Breast epithelium (tissue), 4 donors: ENCODE measurements around the gene KAT6B. TPM values are rescaled to one million over a fixed set of nuclear protein-coding genes. Genes with fewer than 3 reads are reported as not detected.
A peak's percentile ranks its signal among the peaks of the same experiment; 100 is the strongest.

Source experiments
- DNase-seq, 2 donors: peaks; one replicate each; pipeline ENCODE4 v3.0.0-alpha.2; 2019; ENCODE audit warnings: low spot score in 2 of 2
- H3K27ac ChIP-seq, 2 donors: fragments of 200-600 bp; sonication (generic) in 1 of 2; one replicate each; pipeline ENCODE4 v1.5.1; 2016 to 2019; ENCODE audit warnings: mild to moderate bottlenecking in 1 of 2
- H3K27me3 ChIP-seq, 2 donors: fragments of 200-600 bp; sonication (generic) in 1 of 2; one replicate each; pipeline versions ENCODE4 v1.5.1 to v1.6.0; 2017 to 2019; ENCODE audit warnings: control low read depth in 1 of 2, mild to moderate bottlenecking in 1 of 2
- H3K36me3 ChIP-seq: fragments of 200-600 bp; one replicate; pipeline ENCODE4 v1.5.1; 2019
- H3K4me1 ChIP-seq, 2 donors: fragments of 200-600 bp; sonication (generic); one replicate each; pipeline ENCODE4 v1.5.1; 2016 to 2019; ENCODE audit warnings: control low read depth in 1 of 2
- H3K4me3 ChIP-seq, 3 donors: fragments of 200-600 bp; sonication (generic); 1 replicate in 2 of 3; 2 replicates in 1 of 3; pipeline ENCODE4 v1.5.1; 2016 to 2019; ENCODE audit warnings: mild to moderate bottlenecking in 3 of 3, moderate library complexity in 2 of 3
- H3K9me3 ChIP-seq, 2 donors: fragments of 200-600 bp; sonication (generic) in 1 of 2; one replicate each; pipeline ENCODE4 v1.5.1; 2016 to 2019; ENCODE audit warnings: control low read depth in 1 of 2
- POLR2A ChIP-seq: fragments of 450-650 bp; IDR thresholded peaks from one replicate; pipeline ENCODE4 v1.6.1; 2016; ENCODE audit warnings: antibody characterized with exemption, mild to moderate bottlenecking, moderate library complexity
- POLR2AphosphoS5 ChIP-seq, 3 donors: sonication (generic); formaldehyde crosslinking; IDR thresholded peaks; one replicate each; pipeline ENCODE4 v1.6.1; 2017; ENCODE audit warnings: antibody characterized with exemption in 3 of 3
- intact Hi-C: fragments of 100-400 bp; cut with DNase I; formaldehyde crosslinking; loops from one replicate; pipeline ENCODE4 v1.15.1; 2023; ENCODE audit warnings: low total_unique reads
- total RNA-seq, 3 donors: library from RNA; depleted of rRNA; stranded (reverse); fragments of >200 nt; gene quantifications; one replicate each; pipeline ENCODE4 v1.1.0, GENCODE V29; 2016
- TF ChIP-seq, protein P1 (sequence below), 3 donors: fragments of 450-650 bp; IDR thresholded peaks; one replicate each; pipeline ENCODE4 v1.5.1; 2016 to 2017; ENCODE audit warnings: antibody characterized with exemption in 3 of 3, mild to moderate bottlenecking in 3 of 3, moderate library complexity in 3 of 3

KAT6B gene
- total RNA-seq, 3 donors from 2014 or later = 46.2 to 90.3 (median 55.7) TPM

GRCh38 chr10:74981831-74982633, 155.6 kb downstream of the KAT6B start:
- TF ChIP-seq POLR2A = no peak
- TF ChIP-seq, protein P1, sequence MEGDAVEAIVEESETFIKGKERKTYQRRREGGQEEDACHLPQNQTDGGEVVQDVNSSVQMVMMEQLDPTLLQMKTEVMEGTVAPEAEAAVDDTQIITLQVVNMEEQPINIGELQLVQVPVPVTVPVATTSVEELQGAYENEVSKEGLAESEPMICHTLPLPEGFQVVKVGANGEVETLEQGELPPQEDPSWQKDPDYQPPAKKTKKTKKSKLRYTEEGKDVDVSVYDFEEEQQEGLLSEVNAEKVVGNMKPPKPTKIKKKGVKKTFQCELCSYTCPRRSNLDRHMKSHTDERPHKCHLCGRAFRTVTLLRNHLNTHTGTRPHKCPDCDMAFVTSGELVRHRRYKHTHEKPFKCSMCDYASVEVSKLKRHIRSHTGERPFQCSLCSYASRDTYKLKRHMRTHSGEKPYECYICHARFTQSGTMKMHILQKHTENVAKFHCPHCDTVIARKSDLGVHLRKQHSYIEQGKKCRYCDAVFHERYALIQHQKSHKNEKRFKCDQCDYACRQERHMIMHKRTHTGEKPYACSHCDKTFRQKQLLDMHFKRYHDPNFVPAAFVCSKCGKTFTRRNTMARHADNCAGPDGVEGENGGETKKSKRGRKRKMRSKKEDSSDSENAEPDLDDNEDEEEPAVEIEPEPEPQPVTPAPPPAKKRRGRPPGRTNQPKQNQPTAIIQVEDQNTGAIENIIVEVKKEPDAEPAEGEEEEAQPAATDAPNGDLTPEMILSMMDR (IDR thresholded peaks at IDR 0.05) = no peak
- no peak for TF ChIP-seq POLR2AphosphoS5 (IDR thresholded peaks at IDR 0.05)
- no peak overlapping the region for H3K27ac ChIP-seq
- no peak for DNase-seq
- H3K27me3 ChIP-seq = no peaks in the 10 kb centered on the region
- intact Hi-C loops = no loop called here
- no peaks in the 10 kb centered on the region for H3K9me3 ChIP-seq
- no peaks in the 10 kb centered on the region for H3K36me3 ChIP-seq
- no peak overlapping the region for H3K4me3 ChIP-seq
- H3K4me1 ChIP-seq = no peaks in the 10 kb centered on the region

DNA sequence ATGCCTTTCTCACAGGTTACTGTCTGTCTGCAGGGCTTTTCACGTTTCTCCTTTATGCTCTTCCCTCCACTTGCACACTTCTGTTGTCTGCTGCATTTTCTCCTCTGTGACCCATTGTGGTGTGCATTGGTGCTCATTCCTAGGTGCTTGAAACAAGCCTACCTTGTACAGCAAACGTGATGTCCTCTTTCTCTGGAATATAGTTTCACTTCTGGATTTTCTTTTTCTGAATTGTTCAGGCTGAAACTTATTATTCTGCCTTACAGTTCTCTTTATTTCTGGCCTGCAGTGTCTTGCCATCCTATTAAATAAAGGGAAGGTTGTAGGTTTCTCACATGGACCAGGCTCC, 156.2 kb downstream of the KAT6B start:
- no peak for DNase-seq
- Histone ChIP-seq H3K9me3 (no peaks in the 10 kb centered on the region), H3K27ac (no peak overlapping the region), H3K4me3 (no peak overlapping the region), H3K27me3 (no peaks in the 10 kb centered on the region), H3K36me3 (no peaks in the 10 kb centered on the region), H3K4me1 (no peaks in the 10 kb centered on the region)
- TF ChIP-seq, protein P1 (IDR thresholded peaks at IDR 0.05) = no peak
- TF ChIP-seq POLR2A (no peak), POLR2AphosphoS5 (IDR thresholded peaks at IDR 0.05) (no peak)
- intact Hi-C loops = no loop called here

GRCh38 chr10:74983383-74983782, 157.0 kb downstream of the KAT6B start:
- H3K9me3 ChIP-seq = no peaks in the 10 kb centered on the region
- intact Hi-C loops = no loop called here
- H3K27me3 ChIP-seq = no peaks in the 10 kb centered on the region
- H3K36me3 ChIP-seq = no peaks in the 10 kb centered on the region
- TF ChIP-seq, protein P1 (IDR thresholded peaks at IDR 0.05) = no peak
- TF ChIP-seq POLR2AphosphoS5 (IDR thresholded peaks at IDR 0.05) (no peak), POLR2A (no peak)
- no peak overlapping the region for H3K4me3 ChIP-seq
- no peak for DNase-seq
- H3K27ac ChIP-seq = no peak overlapping the region
- H3K4me1 ChIP-seq = no peaks in the 10 kb centered on the region

DNA sequence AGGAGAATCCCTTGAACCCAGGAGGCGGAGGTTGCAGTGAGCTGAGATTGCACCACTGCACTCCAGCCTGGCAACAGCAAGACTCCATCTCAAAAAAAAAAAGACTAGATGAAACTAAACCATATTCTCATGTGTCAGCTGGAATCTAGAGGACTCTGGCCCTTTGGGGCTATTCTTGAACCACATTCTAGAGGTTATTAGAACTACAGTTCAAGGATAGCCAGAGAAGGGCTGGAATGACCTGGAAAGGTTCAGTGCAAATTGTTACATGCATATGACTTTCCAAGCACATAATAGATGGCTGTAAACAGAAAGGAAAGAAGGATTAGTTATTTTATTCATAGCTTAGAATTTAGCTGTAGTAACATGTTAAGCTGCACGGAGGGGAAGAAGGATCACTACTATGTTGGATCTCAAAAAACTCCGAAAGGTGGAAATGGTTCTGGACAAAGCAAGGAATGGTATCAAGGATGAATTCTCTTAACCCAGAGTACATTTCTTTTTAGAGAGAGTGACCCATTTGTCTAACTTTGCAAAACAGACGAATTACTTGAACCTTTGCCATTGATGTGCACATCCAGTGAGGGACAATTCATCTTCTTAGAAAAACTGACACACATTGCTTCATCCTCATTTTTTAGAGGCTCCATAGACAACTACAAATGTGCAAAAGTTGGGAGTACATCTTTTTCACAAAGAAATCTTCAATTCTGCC, 161.1 kb downstream of the KAT6B start:
- TF ChIP-seq POLR2A (no peak), POLR2AphosphoS5 (IDR thresholded peaks at IDR 0.05) (peak in 1 of 3 donors; percentile 80)
- intact Hi-C loops = no loop called here
- H3K27ac ChIP-seq = no peak overlapping the region
- H3K4me3 ChIP-seq = no peak overlapping the region
- no peaks in the 10 kb centered on the region for H3K4me1 ChIP-seq
- H3K27me3 ChIP-seq = no peaks in the 10 kb centered on the region
- H3K36me3 ChIP-seq = no peaks in the 10 kb centered on the region
- H3K9me3 ChIP-seq = no peaks in the 10 kb centered on the region
- no peak for DNase-seq

GRCh38 chr10:74988054-74988775, 161.8 kb downstream of the KAT6B start:
- intact Hi-C loops = no loop called here
- TF ChIP-seq POLR2AphosphoS5 (IDR thresholded peaks at IDR 0.05) (no peak), POLR2A (no peak)
- TF ChIP-seq, protein P1 (IDR thresholded peaks at IDR 0.05) = no peak
- H3K4me1 ChIP-seq = no peaks in the 10 kb centered on the region
- no peaks in the 10 kb centered on the region for H3K27me3 ChIP-seq
- no peaks in the 10 kb centered on the region for H3K36me3 ChIP-seq
- H3K4me3 ChIP-seq = no peak overlapping the region
- no peaks in the 10 kb centered on the region for H3K9me3 ChIP-seq
- H3K27ac ChIP-seq = no peak overlapping the region
- DNase-seq = no peak
